ENCODE data around the gene PVR. TPM values are rescaled to one million over a fixed set of nuclear protein-coding genes. Genes with fewer than 3 reads are reported as not detected.
"Not testable (repeated sequence)": the region's sequence is repeated elsewhere in the genome, so short reads cannot be mapped to it uniquely, and the experiment has no call there.

Gene PVR
- total RNA-seq, 2 experiments from 2014 or later = 2.4 to 7.8 TPM

GRCh38 chr19:44625637-44626036, 18.1 kb upstream of the PVR start:
- ATAC-seq; H3K27ac Mint-ChIP-seq; H3K4me1 Mint-ChIP-seq; CTCF ChIA-PET; H3K9me3 Mint-ChIP-seq (ENCODE audit: low read depth); H3K27me3 Mint-ChIP-seq; H3K4me3 Mint-ChIP-seq; H3K36me3 Mint-ChIP-seq; DNase-seq: not testable (repeated sequence)

- ATAC-seq (no peak), DNase-seq (no peak)
- no peaks in the 10 kb centered on the region for H3K4me1 Mint-ChIP-seq
- CTCF ChIA-PET = no interaction called here
- no peaks in the 10 kb centered on the region for H3K36me3 Mint-ChIP-seq
- no peak overlapping the region for H3K4me3 Mint-ChIP-seq
- H3K27ac Mint-ChIP-seq = no peak overlapping the region
- H3K9me3 Mint-ChIP-seq (ENCODE audit: low read depth) = no peaks in the 10 kb centered on the region
- H3K27me3 Mint-ChIP-seq = no peaks in the 10 kb centered on the region
These were observed 17.6 kb upstream of the PVR start for GRCh38 chr19:44626048-44626624.

- Mint-ChIP-seq H3K9me3 (ENCODE audit: low read depth) (peaks cover 2% of the 10 kb centered on the region), H3K27me3 (no peaks in the 10 kb centered on the region), H3K27ac (no peak overlapping the region), H3K36me3 (no peaks in the 10 kb centered on the region), H3K4me1 (no peaks in the 10 kb centered on the region), H3K4me3 (no peak overlapping the region)
- ATAC-seq (no peak), DNase-seq (no peak)
- CTCF ChIA-PET = no interaction called here
These were observed 16.1 kb upstream of the PVR start for GRCh38 chr19:44627631-44628030.

- CTCF ChIA-PET = no interaction called here
- Mint-ChIP-seq H3K4me3 (no peak overlapping the region), H3K9me3 (ENCODE audit: low read depth) (peaks cover 2% of the 10 kb centered on the region), H3K27me3 (no peaks in the 10 kb centered on the region), H3K4me1 (no peaks in the 10 kb centered on the region), H3K36me3 (no peaks in the 10 kb centered on the region), H3K27ac (no peak overlapping the region)
- DNase-seq = no peak
- no peak for ATAC-seq
These were observed 14.9 kb upstream of the PVR start for GRCh38 chr19:44628793-44629192.

GRCh38 chr19:44631611-44632010, 12.1 kb upstream of the PVR start:
- H3K9me3 Mint-ChIP-seq (ENCODE audit: low read depth); H3K36me3 Mint-ChIP-seq; H3K27ac Mint-ChIP-seq; CTCF ChIA-PET; H3K4me1 Mint-ChIP-seq; H3K4me3 Mint-ChIP-seq; DNase-seq; ATAC-seq; H3K27me3 Mint-ChIP-seq: not testable (repeated sequence)

- H3K9me3 Mint-ChIP-seq (ENCODE audit: low read depth); H3K36me3 Mint-ChIP-seq; H3K4me3 Mint-ChIP-seq; H3K4me1 Mint-ChIP-seq; H3K27ac Mint-ChIP-seq; CTCF ChIA-PET; ATAC-seq; H3K27me3 Mint-ChIP-seq; DNase-seq: not testable (repeated sequence)
These were observed 9.7 kb upstream of the PVR start for GRCh38 chr19:44634058-44634457.

GRCh38 chr19:44634785-44635184, 8.9 kb upstream of the PVR start:
- H3K27ac Mint-ChIP-seq = no peak overlapping the region
- no peaks in the 10 kb centered on the region for H3K4me1 Mint-ChIP-seq
- peaks cover 2% of the 10 kb centered on the region for H3K9me3 Mint-ChIP-seq (ENCODE audit: low read depth)
- H3K4me3 Mint-ChIP-seq = no peak overlapping the region
- no peaks in the 10 kb centered on the region for H3K36me3 Mint-ChIP-seq
- DNase-seq (no peak), ATAC-seq (no peak)
- H3K27me3 Mint-ChIP-seq = no peaks in the 10 kb centered on the region
- CTCF ChIA-PET = no interaction called here

- H3K9me3 Mint-ChIP-seq (ENCODE audit: low read depth) = peaks cover 2% of the 10 kb centered on the region
- no peaks in the 10 kb centered on the region for H3K36me3 Mint-ChIP-seq
- H3K27ac Mint-ChIP-seq = no peak overlapping the region
- DNase-seq = no peak
- ATAC-seq = no peak
- CTCF ChIA-PET = no interaction called here
- no peak overlapping the region for H3K4me3 Mint-ChIP-seq
- H3K27me3 Mint-ChIP-seq = no peaks in the 10 kb centered on the region
- H3K4me1 Mint-ChIP-seq = no peaks in the 10 kb centered on the region
These were observed 7.9 kb upstream of the PVR start for GRCh38 chr19:44635581-44636438.

GRCh38 chr19:44636439-44637389, 7.0 kb upstream of the PVR start:
- DNase-seq (no peak), ATAC-seq (no peak)
- no peaks in the 10 kb centered on the region for H3K4me1 Mint-ChIP-seq
- no peaks in the 10 kb centered on the region for H3K36me3 Mint-ChIP-seq
- CTCF ChIA-PET = no interaction called here
- H3K4me3 Mint-ChIP-seq = no peak overlapping the region
- H3K9me3 Mint-ChIP-seq (ENCODE audit: low read depth) = peaks cover 2% of the 10 kb centered on the region
- H3K27ac Mint-ChIP-seq = no peak overlapping the region
- peaks cover 6% of the 10 kb centered on the region for H3K27me3 Mint-ChIP-seq

- Mint-ChIP-seq H3K27ac (no peak overlapping the region), H3K4me3 (no peak overlapping the region), H3K36me3 (no peaks in the 10 kb centered on the region), H3K9me3 (ENCODE audit: low read depth) (no peaks in the 10 kb centered on the region), H3K27me3 (peaks cover 7% of the 10 kb centered on the region), H3K4me1 (no peaks in the 10 kb centered on the region)
- DNase-seq (no peak), ATAC-seq (no peak)
- CTCF ChIA-PET = interaction anchor here (1.0 kb wide), 1 partner anchor 17 kb away, joined by 3 read pairs; no protein-coding TSS in a partner anchor
These were observed 6.3 kb upstream of the PVR start for GRCh38 chr19:44637390-44637764.

- Mint-ChIP-seq H3K27ac (no peak overlapping the region), H3K4me3 (no peak overlapping the region), H3K36me3 (no peaks in the 10 kb centered on the region), H3K27me3 (peaks cover 19% of the 10 kb centered on the region), H3K4me1 (peaks cover 3% of the 10 kb centered on the region), H3K9me3 (ENCODE audit: low read depth) (no peaks in the 10 kb centered on the region)
- ATAC-seq (no peak), DNase-seq (no peak)
- CTCF ChIA-PET = interaction anchor here (0.9 kb wide), 1 partner anchor 130 kb away, joined by 3 read pairs; no protein-coding TSS in a partner anchor
These were observed 3.2 kb upstream of the PVR start for GRCh38 chr19:44640518-44640917.

- no peak for ATAC-seq
- peaks cover 3% of the 10 kb centered on the region for H3K4me1 Mint-ChIP-seq
- H3K4me3 Mint-ChIP-seq = no peak overlapping the region
- H3K27ac Mint-ChIP-seq = no peak overlapping the region
- H3K27me3 Mint-ChIP-seq = peaks cover 19% of the 10 kb centered on the region
- DNase-seq = no peak
- H3K36me3 Mint-ChIP-seq = no peaks in the 10 kb centered on the region
- CTCF ChIA-PET = interaction anchor here (1.8 to 3.9 kb wide), 2 partner anchors 15 to 129 kb away, joined by 4 to 15 read pairs; no protein-coding TSS in a partner anchor
- no peaks in the 10 kb centered on the region for H3K9me3 Mint-ChIP-seq (ENCODE audit: low read depth)
These were observed 2.0 kb upstream of the PVR start for GRCh38 chr19:44641501-44642265.

- ATAC-seq (no peak), DNase-seq (no peak)
- H3K27me3 Mint-ChIP-seq = peaks cover 19% of the 10 kb centered on the region
- no peaks in the 10 kb centered on the region for H3K9me3 Mint-ChIP-seq (ENCODE audit: low read depth)
- H3K36me3 Mint-ChIP-seq = no peaks in the 10 kb centered on the region
- peaks cover 3% of the 10 kb centered on the region for H3K4me1 Mint-ChIP-seq
- no peak overlapping the region for H3K27ac Mint-ChIP-seq
- CTCF ChIA-PET = interaction anchor here (1.8 to 3.9 kb wide), 2 partner anchors 15 to 128 kb away, joined by 4 to 15 read pairs; no protein-coding TSS in a partner anchor
- no peak overlapping the region for H3K4me3 Mint-ChIP-seq
These were observed 1.3 kb upstream of the PVR start for GRCh38 chr19:44642377-44642776.

All from activated CD8-positive, alpha-beta memory T cell treated with anti-CD3 and anti-CD28 coated beads, Interleukin-2, amount 10 ng/mL, durations not matched to agents 7 days and 5 days (primary cell).